HG03469 (cell line): Measurements from ENCODE around the gene NFE2L1.
"Not testable (repeated sequence)": the region's sequence is repeated elsewhere in the genome, so short reads cannot be mapped to it uniquely, and the experiment has no call there.

Experiments
- ATAC-seq: cut with Tn5 transposase; IDR thresholded peaks from one replicate; pipeline ENCODE4 v1.9.1; 2021; ENCODE audit warnings: mild to moderate bottlenecking, moderate library complexity, moderate number of reproducible peaks; ENCODE audit not compliant: unreplicated experiment

Gene NFE2L1, protein sequence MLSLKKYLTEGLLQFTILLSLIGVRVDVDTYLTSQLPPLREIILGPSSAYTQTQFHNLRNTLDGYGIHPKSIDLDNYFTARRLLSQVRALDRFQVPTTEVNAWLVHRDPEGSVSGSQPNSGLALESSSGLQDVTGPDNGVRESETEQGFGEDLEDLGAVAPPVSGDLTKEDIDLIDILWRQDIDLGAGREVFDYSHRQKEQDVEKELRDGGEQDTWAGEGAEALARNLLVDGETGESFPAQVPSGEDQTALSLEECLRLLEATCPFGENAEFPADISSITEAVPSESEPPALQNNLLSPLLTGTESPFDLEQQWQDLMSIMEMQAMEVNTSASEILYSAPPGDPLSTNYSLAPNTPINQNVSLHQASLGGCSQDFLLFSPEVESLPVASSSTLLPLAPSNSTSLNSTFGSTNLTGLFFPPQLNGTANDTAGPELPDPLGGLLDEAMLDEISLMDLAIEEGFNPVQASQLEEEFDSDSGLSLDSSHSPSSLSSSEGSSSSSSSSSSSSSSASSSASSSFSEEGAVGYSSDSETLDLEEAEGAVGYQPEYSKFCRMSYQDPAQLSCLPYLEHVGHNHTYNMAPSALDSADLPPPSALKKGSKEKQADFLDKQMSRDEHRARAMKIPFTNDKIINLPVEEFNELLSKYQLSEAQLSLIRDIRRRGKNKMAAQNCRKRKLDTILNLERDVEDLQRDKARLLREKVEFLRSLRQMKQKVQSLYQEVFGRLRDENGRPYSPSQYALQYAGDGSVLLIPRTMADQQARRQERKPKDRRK

DNA sequence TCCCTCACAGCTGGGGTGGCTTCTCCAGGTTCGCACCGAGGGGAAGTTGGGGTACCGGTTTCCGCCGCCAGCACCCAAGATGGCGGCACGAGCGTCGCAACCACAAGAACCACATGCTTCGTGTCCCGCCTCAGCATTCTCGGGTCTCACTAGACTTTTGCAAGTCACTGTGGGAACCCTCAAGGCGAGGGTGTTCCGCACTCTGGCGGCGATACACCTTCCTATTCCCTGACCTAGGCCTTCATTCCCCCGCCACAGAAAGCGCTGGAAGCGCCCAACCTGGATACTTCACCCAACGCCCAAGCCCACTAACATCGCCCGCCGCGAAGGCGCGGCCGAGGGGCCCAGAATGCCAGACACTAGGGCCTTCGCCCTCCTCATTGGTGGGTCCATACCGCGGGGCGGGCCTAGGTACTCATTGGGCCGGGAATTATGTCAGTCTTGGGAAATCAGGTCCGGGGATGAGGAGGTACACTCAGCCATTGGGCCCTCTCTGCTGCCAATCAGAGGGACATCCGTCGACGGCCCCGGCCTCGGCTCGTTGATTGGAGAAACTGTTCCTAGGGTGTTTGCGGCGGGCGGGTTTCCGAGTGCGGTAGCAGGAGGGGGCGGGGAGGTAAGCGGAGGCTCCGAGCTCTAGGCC is at the start of gene NFE2L1:
NFE2L1 (plus strand) TSS at position 619 of the 643 bp plus-strand sequence. CDS start 2,760 bp downstream, outside the sequence.
- peak; percentile 81 for ATAC-seq

DNA sequence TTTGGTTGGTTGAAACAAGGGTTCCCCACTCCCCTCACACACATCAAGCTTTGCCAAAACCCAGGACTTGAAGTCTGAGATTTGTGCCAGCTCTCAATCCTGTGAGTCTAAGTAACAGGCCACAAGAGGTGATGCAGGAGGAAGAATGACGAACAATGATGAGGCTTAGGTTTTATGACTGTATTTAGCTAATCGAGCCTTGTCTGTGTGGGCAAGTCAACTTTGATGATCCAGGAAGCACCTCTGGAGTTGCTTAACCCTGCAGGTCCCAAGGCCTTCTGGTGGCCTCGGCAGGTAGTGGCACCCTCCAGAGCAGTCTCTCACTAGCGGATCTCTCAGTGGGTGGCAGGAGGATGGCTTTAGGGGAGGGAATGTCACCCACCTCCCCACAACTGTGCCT is 48.6 kb upstream of the NFE2L1 start:
- ATAC-seq, result no peak

DNA sequence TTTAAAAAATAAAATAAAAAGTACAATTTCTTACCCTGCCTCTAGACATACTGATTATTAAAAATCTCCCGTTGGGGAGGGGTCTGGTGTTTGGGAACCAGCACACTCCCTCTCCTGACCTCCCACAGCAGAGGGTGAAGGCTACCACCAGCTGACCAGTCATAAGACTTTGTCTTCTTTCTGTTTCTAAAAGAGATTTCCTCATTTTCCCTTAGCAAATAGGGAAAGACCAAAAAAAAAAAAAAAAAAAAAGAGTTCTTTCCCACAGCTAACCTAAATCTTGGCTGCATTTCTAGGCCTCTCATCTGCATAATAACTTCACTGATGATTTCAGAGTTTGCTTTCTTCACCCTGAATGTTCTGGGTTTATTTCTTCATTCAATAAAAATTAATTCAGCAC is 47.0 kb upstream of the NFE2L1 start:
- ATAC-seq, result no peak

GRCh38 chr17:48001657-48002056 is 46.5 kb upstream of the NFE2L1 start:
- not testable (repeated sequence) for ATAC-seq

DNA sequence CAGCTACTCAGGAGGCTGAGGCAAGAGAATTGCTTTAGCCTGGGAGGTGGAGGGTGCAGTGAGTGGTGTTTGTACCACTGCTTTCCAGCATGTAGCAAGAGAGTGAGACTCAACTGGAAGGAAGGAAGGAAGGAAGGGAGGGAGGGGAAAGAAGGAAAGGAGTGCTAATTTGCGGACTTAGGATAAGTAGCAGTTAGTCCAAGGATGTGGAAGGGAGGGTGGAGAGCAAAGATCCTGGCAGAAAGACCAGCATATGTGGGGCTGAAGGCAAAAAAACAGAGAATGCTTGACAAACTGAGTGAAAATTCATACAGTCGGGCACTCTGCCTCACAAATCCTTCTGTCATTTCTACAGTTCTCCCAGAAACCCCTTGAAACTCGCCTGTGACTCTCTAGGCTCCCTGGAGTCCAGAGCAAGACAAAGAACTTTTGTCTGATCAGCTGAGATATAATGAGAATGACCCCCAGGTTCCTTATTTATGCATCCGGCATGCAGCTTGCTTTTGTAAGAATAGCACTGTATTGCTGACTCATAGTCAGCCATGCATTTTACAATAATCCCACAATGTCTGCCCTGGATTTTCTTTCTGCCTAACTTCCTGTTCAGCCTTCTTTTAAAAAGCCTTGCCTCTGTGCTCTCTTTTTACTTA is 45.8 kb upstream of the NFE2L1 start:
- ATAC-seq, result no peak

DNA sequence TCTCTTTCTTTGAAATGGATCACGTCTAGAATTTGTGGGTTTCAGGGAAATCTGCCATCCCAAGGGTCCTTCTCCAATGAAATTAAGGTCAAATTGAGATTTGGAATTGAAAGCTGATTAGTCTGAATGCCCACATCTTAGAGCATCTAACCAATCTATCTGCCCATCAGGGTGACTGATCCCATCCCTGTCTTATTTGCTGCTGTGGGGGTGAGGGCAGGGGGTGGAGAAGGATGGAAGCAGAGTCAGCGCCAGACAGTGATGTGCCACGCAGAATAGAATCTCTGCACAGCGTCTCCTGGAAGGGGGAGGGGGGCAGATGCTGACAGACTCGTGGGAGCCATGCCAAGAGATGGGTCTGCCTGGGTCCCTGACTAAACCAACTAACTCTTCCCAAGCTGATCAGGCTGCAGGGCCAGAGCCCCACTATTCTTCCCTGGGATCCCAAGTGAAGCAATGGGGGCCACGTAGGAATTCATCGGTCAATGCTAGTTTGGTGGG is 45.2 kb upstream of the NFE2L1 start:
- ATAC-seq, result no peak

GRCh38 chr17:48003417-48004151 is 44.6 kb upstream of the NFE2L1 start:
- no peak for ATAC-seq

- no peak for ATAC-seq
Observed at GRCh38 chr17:48004983-48005382, 43.2 kb upstream of the NFE2L1 start.

GRCh38 chr17:48006936-48007709 is 41.0 kb upstream of the NFE2L1 start:
- ATAC-seq, result no peak

DNA sequence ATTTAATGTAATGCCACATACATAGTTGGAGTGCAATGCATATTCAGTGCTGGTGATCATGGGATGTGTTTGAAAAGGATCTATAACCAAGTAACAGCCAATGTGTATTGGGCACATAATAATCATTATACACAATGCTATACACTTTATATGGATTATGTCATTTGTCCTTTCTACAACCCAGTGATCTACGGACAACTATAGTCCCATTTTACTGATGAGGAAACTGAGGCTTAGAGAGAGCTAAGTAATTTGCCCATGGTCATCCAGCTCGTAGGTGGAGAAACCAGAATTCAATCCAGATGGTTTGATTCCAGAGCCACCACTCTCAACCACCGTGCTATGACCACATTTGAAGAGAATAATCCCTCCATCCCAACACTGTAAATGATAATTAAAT is 38.0 kb upstream of the NFE2L1 start:
- no peak for ATAC-seq

DNA sequence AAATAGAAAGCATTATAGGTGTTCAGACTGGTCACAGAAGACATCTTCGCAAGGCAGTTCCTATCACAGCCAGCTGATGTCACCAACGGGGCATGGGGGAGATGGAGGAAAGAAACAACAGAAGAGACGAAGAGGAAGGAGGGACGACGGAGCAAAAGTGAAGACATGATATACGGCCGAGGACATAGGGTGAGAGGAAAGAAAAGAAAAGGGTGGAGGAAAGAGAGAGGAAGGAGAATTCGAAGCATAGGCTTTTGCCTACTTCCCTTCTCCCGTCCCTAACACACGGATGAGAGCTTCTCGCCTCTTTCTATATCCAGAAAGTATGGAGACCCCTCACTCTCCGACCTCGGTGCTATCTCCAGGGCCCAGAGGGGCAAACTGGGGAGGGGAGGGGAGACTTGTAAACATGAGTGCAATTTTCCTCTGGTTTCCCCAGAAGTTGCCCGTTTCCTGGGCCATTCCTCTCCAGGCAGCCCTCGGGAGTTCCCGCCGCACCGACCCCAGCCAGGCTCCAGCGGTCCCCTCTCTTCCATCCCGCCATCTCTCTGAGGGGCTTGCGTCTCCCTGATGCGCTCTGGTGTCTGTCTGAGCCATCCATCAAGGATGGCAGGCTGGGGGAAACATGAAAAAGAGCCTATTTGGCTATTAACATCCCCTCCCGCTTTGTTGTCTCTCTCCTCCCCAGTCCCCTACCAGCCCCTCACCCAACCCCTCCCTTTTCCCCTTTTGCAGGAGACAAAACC is 36.6 kb upstream of the NFE2L1 start:
- ATAC-seq, result no peak

- ATAC-seq, result no peak
Observed at GRCh38 chr17:48012151-48012520, 36.0 kb upstream of the NFE2L1 start.

DNA sequence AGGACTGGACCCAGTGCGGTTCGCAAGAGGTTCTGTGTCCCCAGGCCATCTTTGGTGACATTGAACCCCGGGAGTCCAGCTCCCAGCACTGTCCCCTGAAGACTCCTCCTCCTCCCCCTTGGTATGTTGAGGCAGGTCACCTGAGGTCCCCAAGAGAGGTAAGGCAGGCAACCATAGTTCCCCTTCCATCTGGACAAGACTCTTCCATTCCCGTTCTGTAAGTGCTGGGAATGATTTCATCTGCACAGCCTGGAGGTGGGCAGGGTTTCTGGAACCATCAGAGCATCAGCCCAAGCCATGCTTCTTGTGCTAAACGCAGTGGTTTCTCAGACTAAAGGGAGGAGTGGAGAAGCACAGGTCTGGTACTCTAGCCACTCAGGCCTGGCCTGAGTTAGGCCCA is 35.5 kb upstream of the NFE2L1 start:
- ATAC-seq, result no peak

DNA sequence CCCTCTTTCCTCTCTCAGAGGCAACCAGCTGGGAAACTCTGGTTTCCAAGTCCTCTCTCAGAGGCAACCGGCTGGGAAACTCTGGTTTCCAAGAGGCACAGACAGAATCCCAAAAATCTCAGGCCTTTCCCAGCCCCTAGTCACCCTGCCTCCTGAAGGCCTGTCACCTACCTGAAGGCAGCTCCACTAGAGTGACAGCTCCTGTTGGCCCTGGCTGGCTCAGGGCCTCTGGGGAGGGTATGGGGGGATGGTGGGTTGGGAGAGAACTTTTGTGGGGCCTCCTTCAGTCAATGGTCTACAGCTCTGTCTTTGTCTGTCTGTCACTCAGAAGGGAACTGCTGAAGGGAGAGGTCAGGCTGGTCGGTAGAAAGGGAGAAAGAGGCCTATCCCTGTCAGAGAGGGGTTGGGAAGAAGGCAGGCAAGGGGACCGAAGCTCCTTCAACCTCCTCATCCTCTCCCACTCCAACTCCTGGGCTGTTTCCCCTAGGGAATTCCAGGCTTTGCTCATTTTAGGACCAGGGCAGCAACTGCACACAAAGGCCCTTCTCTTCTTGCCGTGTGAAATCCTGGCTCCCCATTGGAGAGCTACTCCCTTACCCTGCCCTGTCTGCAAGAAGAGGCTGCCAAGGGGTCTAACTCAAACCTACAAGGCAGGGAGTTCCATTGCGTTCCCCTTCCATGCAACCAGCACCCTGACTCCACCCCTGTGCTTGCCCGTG is 34.1 kb upstream of the NFE2L1 start:
- no peak for ATAC-seq

DNA sequence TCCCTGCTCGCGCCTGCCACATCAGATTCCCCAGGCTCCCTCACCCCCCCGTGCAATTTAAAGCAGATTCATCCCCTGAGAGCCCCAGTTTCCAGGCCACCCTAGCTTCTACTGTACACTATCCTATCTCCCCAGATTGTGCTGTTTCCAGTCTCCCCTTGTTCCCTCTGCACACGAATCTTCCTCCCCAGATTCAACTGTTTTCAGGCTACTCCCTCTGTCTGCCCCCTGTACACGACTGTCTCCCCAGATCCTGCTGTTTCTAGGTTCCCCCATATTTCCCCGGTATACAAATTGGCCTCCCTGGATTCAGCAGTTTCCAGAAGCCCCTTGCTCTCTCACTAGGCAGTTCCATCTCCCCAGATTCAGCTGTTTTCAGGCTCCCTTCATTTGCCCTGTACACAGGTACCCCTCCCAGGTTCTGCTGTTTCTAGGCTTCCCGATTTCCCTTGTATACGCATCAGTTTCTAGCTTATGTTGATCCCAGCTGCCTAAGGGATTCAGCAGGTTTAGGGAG is 33.5 kb upstream of the NFE2L1 start:
- no peak for ATAC-seq

GRCh38 chr17:48016112-48016511 is 32.0 kb upstream of the NFE2L1 start:
- ATAC-seq, result no peak

GRCh38 chr17:48017817-48018158 is 30.4 kb upstream of the NFE2L1 start:
- not testable (repeated sequence) for ATAC-seq

DNA sequence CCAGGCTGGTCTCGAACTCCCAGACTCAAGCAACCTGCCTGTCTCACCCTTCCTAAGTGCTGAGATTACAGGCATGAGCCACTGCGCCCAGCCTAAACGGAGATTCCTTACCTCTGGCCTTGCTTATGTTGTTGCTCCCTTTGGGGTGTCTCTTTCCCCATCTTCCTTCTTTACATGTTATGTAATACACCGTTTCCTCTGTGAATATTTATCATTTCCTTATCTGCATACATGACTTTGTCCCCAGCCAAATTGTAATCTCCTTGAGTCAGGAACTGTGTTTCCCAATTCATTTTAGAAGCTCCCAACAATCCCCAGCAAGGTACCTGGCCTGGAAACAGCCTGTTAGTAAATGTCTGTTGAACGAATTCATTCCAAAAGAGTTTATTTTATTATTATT is 26.2 kb upstream of the NFE2L1 start:
- ATAC-seq, result no peak
